Activated CD4-positive, alpha-beta T cell treated with anti-CD3 and anti-CD28 coated beads, Interleukin-2, amount 10 ng/mL, durations not matched to agents 24 days and 14 days (primary cell): ENCODE measurements around the gene DNAJB11. TPM values are rescaled to one million over a fixed set of nuclear protein-coding genes. Genes with fewer than 3 reads are reported as not detected.

ENCODE experiments used
- DNase-seq: peaks from one replicate; pipeline ENCODE4 v3.0.0; 2022
- H3K27ac Mint-ChIP-seq: one replicate; pipeline ENCODE4 v1.8.0; 2022; ENCODE audit warnings: mild to moderate bottlenecking, mixed read lengths
- H3K27me3 Mint-ChIP-seq: one replicate; pipeline ENCODE4 v1.8.0; 2022; ENCODE audit warnings: mixed read lengths
- H3K36me3 Mint-ChIP-seq: one replicate; pipeline ENCODE4 v1.8.0; 2022; ENCODE audit warnings: low read depth, mild to moderate bottlenecking, mixed read lengths
- H3K4me1 Mint-ChIP-seq: one replicate; pipeline ENCODE4 v1.8.0; 2021; ENCODE audit warnings: mixed read lengths
- H3K4me3 Mint-ChIP-seq: one replicate; pipeline ENCODE4 v1.8.0; 2022; ENCODE audit warnings: mild to moderate bottlenecking, moderate library complexity, mixed read lengths
- H3K9me3 Mint-ChIP-seq: one replicate; pipeline ENCODE4 v1.8.0; 2021; ENCODE audit warnings: mixed read lengths
- intact Hi-C: fragments of 100-400 bp; cut with micrococcal nuclease; formaldehyde crosslinking; loops from one replicate; pipeline ENCODE4 v1.15.1; 2023
- total RNA-seq: library from RNA; stranded (reverse); gene quantifications from 2 replicates; pipeline ENCODE4 v1.2.3, GENCODE V29; 2022

DNAJB11 gene
- total RNA-seq, 1 donor from 2014 or later: 74.0 TPM

GRCh38 chr3:186612721-186613636, 42.5 kb downstream of the DNAJB11 start, which contains the start of gene AHSG:
Gene AHSG (plus strand): TSS chr3:186613060. CDS start chr3:186613142, 82 bp downstream.
- Mint-ChIP-seq H3K4me3 (no peak within 1 kb of the TSS), H3K27me3 (peaks cover 18% of the 10 kb centered on the region), H3K27ac (no peak within 1 kb of the TSS), H3K9me3 (no peaks in the 10 kb centered on the region), H3K4me1 (peaks cover 17% of the 10 kb centered on the region), H3K36me3 (no peaks in the 10 kb centered on the region)
- no peak for DNase-seq
- intact Hi-C loops: loop anchor here (10.0 kb wide), 1 partner anchor 172 kb away; the partner anchor contains the start of gene EIF4A2

- Mint-ChIP-seq H3K9me3 (no peaks in the 10 kb centered on the region), H3K36me3 (no peaks in the 10 kb centered on the region), H3K27me3 (peaks cover 26% of the 10 kb centered on the region), H3K4me1 (peaks cover 21% of the 10 kb centered on the region), H3K27ac (no peak overlapping the region), H3K4me3 (no peak overlapping the region)
- DNase-seq: no peak
- intact Hi-C loops: loop anchor here (10.0 kb wide), 1 partner anchor 171 kb away; the partner anchor contains the start of gene EIF4A2
These were observed 43.2 kb downstream of the DNAJB11 start for GRCh38 chr3:186613637-186614265.

GRCh38 chr3:186614266-186614596, 43.7 kb downstream of the DNAJB11 start:
- Mint-ChIP-seq H3K36me3 (no peaks in the 10 kb centered on the region), H3K27ac (no peak overlapping the region), H3K4me3 (peak overlapping the region; percentile 3), H3K4me1 (peaks cover 21% of the 10 kb centered on the region), H3K9me3 (no peaks in the 10 kb centered on the region), H3K27me3 (peaks cover 27% of the 10 kb centered on the region)
- DNase-seq: no peak
- intact Hi-C loops: loop anchor here (10.0 kb wide), 1 partner anchor 171 kb away; the partner anchor contains the start of gene EIF4A2

GRCh38 chr3:186614597-186615483, 44.3 kb downstream of the DNAJB11 start:
- Mint-ChIP-seq H3K27me3 (peaks cover 27% of the 10 kb centered on the region), H3K36me3 (no peaks in the 10 kb centered on the region), H3K9me3 (no peaks in the 10 kb centered on the region), H3K4me1 (peaks cover 21% of the 10 kb centered on the region), H3K27ac (no peak overlapping the region), H3K4me3 (peak overlapping the region; percentile 3)
- peak; percentile 93 for DNase-seq
- intact Hi-C loops: loop anchor here (5.0 to 10.0 kb wide), 3 partner anchors 78 to 673 kb away; partner anchors contain the start of gene EIF4A2

GRCh38 chr3:186616299-186616617, 45.7 kb downstream of the DNAJB11 start:
- Mint-ChIP-seq H3K27ac (no peak overlapping the region), H3K27me3 (peaks cover 27% of the 10 kb centered on the region), H3K9me3 (no peaks in the 10 kb centered on the region), H3K36me3 (no peaks in the 10 kb centered on the region), H3K4me3 (no peak overlapping the region), H3K4me1 (peaks cover 21% of the 10 kb centered on the region)
- no peak for DNase-seq
- intact Hi-C loops: loop anchor here (2.0 to 10.0 kb wide), 5 partner anchors 45 to 674 kb away; partner anchors contain the start of genes DNAJB11 and EIF4A2

- no peaks in the 10 kb centered on the region for H3K36me3 Mint-ChIP-seq
- peak overlapping the region; percentile 68 for H3K27ac Mint-ChIP-seq
- intact Hi-C loops: loop anchor here (1.0 to 10.0 kb wide), 6 partner anchors 46 to 675 kb away; partner anchors contain the start of genes DNAJB11 and EIF4A2
- peaks cover 21% of the 10 kb centered on the region for H3K4me1 Mint-ChIP-seq
- peaks cover 30% of the 10 kb centered on the region for H3K27me3 Mint-ChIP-seq
- DNase-seq: peak; percentile 94
- H3K4me3 Mint-ChIP-seq: peak overlapping the region; percentile 74
- no peaks in the 10 kb centered on the region for H3K9me3 Mint-ChIP-seq
These were observed 46.8 kb downstream of the DNAJB11 start for GRCh38 chr3:186617036-186617946.

GRCh38 chr3:186618318-186618938, 47.9 kb downstream of the DNAJB11 start:
- Mint-ChIP-seq H3K27ac (no peak overlapping the region), H3K36me3 (no peaks in the 10 kb centered on the region), H3K27me3 (peaks cover 31% of the 10 kb centered on the region), H3K9me3 (no peaks in the 10 kb centered on the region), H3K4me1 (peaks cover 21% of the 10 kb centered on the region), H3K4me3 (no peak overlapping the region)
- intact Hi-C loops: loop anchor here (5.0 to 10.0 kb wide), 3 partner anchors 81 to 676 kb away; partner anchors contain the start of gene EIF4A2
- no peak for DNase-seq

- H3K9me3 Mint-ChIP-seq: no peaks in the 10 kb centered on the region
- intact Hi-C loops: loop anchor here (5.0 to 10.0 kb wide), 3 partner anchors 82 to 677 kb away; partner anchors contain the start of gene EIF4A2
- no peaks in the 10 kb centered on the region for H3K36me3 Mint-ChIP-seq
- H3K4me1 Mint-ChIP-seq: peaks cover 15% of the 10 kb centered on the region
- peaks cover 28% of the 10 kb centered on the region for H3K27me3 Mint-ChIP-seq
- no peak overlapping the region for H3K27ac Mint-ChIP-seq
- no peak for DNase-seq
- H3K4me3 Mint-ChIP-seq: no peak overlapping the region
These were observed 49.3 kb downstream of the DNAJB11 start for GRCh38 chr3:186619787-186620212.

- Mint-ChIP-seq H3K9me3 (no peaks in the 10 kb centered on the region), H3K27ac (no peak overlapping the region), H3K27me3 (peaks cover 26% of the 10 kb centered on the region), H3K4me1 (peaks cover 13% of the 10 kb centered on the region), H3K4me3 (no peak overlapping the region), H3K36me3 (no peaks in the 10 kb centered on the region)
- no peak for DNase-seq
- intact Hi-C loops: no loop called here
These were observed 49.9 kb downstream of the DNAJB11 start for GRCh38 chr3:186620213-186621092.

GRCh38 chr3:186621894-186622650, 51.6 kb downstream of the DNAJB11 start:
- Mint-ChIP-seq H3K27ac (no peak overlapping the region), H3K4me1 (peaks cover 7% of the 10 kb centered on the region), H3K9me3 (no peaks in the 10 kb centered on the region), H3K27me3 (peaks cover 24% of the 10 kb centered on the region), H3K4me3 (no peak overlapping the region), H3K36me3 (no peaks in the 10 kb centered on the region)
- intact Hi-C loops: no loop called here
- no peak for DNase-seq
